SK-N-SH treated with all-trans-retinoic acid at 6 μM for 48 hours (cell line): ENCODE measurements around the gene SLX4IP.

Source experiments
- ATAC-seq: fragments of 200-7000 bp; cut with Tn5 transposase; 3 replicates; pipeline ENCODE4 v1.9.1; 2020; ENCODE audit warnings: mild to moderate bottlenecking, moderate library complexity
- BACH2 ChIP-seq: fragments of 250-450 bp; sonication (Bioruptor Pico); IDR thresholded peaks from 2 replicates; pipeline ENCODE4 v1.9.0; 2021; ENCODE audit warnings: mild to moderate bottlenecking, borderline replicate concordance
- ESRRG ChIP-seq: fragments of 250-450 bp; sonication (Bioruptor Pico); IDR thresholded peaks from 2 replicates; pipeline ENCODE4 v1.6.1; 2021; ENCODE audit warnings: mild to moderate bottlenecking
- GLIS3 ChIP-seq: fragments of 250-450 bp; sonication (Bioruptor Pico); IDR thresholded peaks from 2 replicates; pipeline ENCODE4 v1.5.0; 2020; ENCODE audit warnings: mild to moderate bottlenecking, moderate library complexity
- ISL1 ChIP-seq: fragments of 250-450 bp; sonication (Bioruptor Pico); IDR thresholded peaks from 2 replicates; pipeline ENCODE4 v2.1.2; 2022; ENCODE audit warnings: mild to moderate bottlenecking, moderate library complexity
- OSR1 ChIP-seq: fragments of 250-450 bp; sonication (Bioruptor Pico); IDR thresholded peaks from 2 replicates; pipeline ENCODE4 v1.8.0; 2022; ENCODE audit warnings: moderate library complexity, mild to moderate bottlenecking, inconsistent platforms
- PPARA ChIP-seq: fragments of 250-450 bp; sonication (Bioruptor Pico); IDR thresholded peaks from 2 replicates; pipeline ENCODE4 v1.5.0; 2020; ENCODE audit warnings: mild to moderate bottlenecking, borderline replicate concordance
- TCF4 ChIP-seq: fragments of 250-450 bp; sonication (Bioruptor Pico); IDR thresholded peaks from 2 replicates; pipeline ENCODE4 v1.8.0; 2021; ENCODE audit warnings: mild to moderate bottlenecking, moderate library complexity, borderline replicate concordance
- TOX ChIP-seq: fragments of 250-450 bp; sonication (Bioruptor Pico); IDR thresholded peaks from 2 replicates; pipeline ENCODE4 v1.8.0; 2021; ENCODE audit warnings: mild to moderate bottlenecking, moderate library complexity, borderline replicate concordance
- ZC3H10 ChIP-seq: fragments of 250-450 bp; sonication (Bioruptor Pico); IDR thresholded peaks from 2 replicates; pipeline ENCODE4 v1.5.1; 2021; ENCODE audit warnings: mild to moderate bottlenecking, moderate library complexity
- ZFP3 ChIP-seq: fragments of 250-450 bp; sonication (Bioruptor Pico); IDR thresholded peaks from 2 replicates; pipeline ENCODE4 v1.5.0; 2020; ENCODE audit warnings: mild to moderate bottlenecking, moderate library complexity
- ZFP30 ChIP-seq: fragments of 450-650 bp; formaldehyde crosslinking; IDR thresholded peaks from 2 replicates; pipeline ENCODE4 v1.5.0; 2022; ENCODE audit warnings: mild to moderate bottlenecking, moderate library complexity
- ZNF565 ChIP-seq: fragments of 450-650 bp; formaldehyde crosslinking; conservative IDR thresholded peaks from 2 replicates; pipeline ENCODE4 v1.5.0; 2020; ENCODE audit warnings: low read depth, mild to moderate bottlenecking, moderate library complexity
- ZNF70 ChIP-seq: fragments of 450-650 bp; formaldehyde crosslinking; IDR thresholded peaks from 2 replicates; pipeline ENCODE4 v1.5.0; 2020; ENCODE audit warnings: mild to moderate bottlenecking, moderate library complexity
- ZNF8 ChIP-seq: fragments of 450-650 bp; formaldehyde crosslinking; IDR thresholded peaks from 2 replicates; pipeline ENCODE4 v1.5.0; 2020; ENCODE audit warnings: mild to moderate bottlenecking, moderate library complexity
- TF ChIP-seq, protein P1 (sequence below): fragments of 250-450 bp; sonication (Bioruptor Pico); IDR thresholded peaks from 2 replicates; pipeline ENCODE4 v1.5.1; 2021; ENCODE audit warnings: mild to moderate bottlenecking, moderate library complexity
- TF ChIP-seq, protein P2 (sequence below): fragments of 250-450 bp; sonication (Bioruptor Pico); IDR thresholded peaks from 2 replicates; pipeline ENCODE4 v1.8.0; 2020; ENCODE audit warnings: mild to moderate bottlenecking, moderate library complexity, borderline replicate concordance
- TF ChIP-seq, protein P3 (sequence below): fragments of 250-450 bp; sonication (Bioruptor Pico); IDR thresholded peaks from 2 replicates; pipeline ENCODE4 v1.8.0; 2021; ENCODE audit warnings: low read depth, mild to moderate bottlenecking, moderate library complexity, borderline replicate concordance
- TF ChIP-seq, protein P4 (sequence below): fragments of 250-450 bp; sonication (Bioruptor Pico); IDR thresholded peaks from 2 replicates; pipeline ENCODE4 v1.5.0; 2020; ENCODE audit warnings: mild to moderate bottlenecking, moderate library complexity
- TF ChIP-seq, protein P5 (sequence below): fragments of 250-450 bp; sonication (Bioruptor Pico); IDR thresholded peaks from 2 replicates; pipeline ENCODE4 v1.5.1; 2020; ENCODE audit warnings: low read depth, mild to moderate bottlenecking, moderate library complexity

SLX4IP gene

DNA sequence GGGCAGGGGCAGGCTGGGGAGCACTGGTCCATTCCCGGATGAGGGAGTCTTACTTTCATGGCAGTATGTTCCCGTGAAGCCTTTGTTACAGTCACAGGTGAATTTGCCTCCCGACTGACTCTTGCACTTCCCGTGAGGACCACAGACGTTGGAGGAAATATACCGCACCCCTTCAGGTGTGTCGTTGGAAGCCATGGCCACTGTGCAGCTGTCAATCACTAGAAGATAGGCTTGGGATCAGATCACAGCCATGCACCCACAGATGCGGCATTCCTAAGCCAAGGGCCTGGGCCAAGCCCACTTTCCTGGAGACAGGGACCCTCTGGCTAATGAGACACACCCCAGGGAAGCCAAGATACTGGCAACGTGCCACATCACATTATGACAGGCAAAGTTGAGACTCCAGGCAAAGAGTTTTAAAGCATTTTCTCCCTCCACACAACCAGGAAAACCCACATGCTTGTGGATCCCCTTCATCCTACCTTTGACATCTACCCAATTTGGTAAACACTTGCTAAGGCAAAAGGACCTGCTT is 211.8 kb downstream of the SLX4IP start:
- TF ChIP-seq ISL1 (CRISPR knock-in tag) = no peak
- no peak for TF ChIP-seq ZC3H10 (CRISPR knock-in tag)
- ATAC-seq = no peak

DNA sequence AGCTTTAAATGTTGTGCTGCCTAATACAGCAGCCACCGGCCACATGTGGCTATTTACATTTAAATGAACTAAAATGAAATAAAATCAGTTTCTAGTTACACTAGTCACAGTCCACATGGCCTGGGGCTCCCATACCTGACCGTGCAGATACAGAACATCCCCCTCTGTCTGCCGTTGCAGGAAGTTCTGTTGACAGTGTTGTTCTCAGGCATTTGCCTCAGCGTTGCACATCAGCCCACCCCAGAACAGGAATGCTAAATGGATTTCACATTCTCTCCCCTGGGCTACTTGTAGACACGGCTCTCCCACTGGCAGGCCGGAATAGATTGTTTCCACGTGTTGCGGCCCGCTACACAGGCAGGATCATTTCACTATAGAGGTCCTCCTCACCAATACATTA is 212.4 kb downstream of the SLX4IP start:
- TF ChIP-seq ZNF70 (CRISPR knock-in tag) (no peak), ISL1 (CRISPR knock-in tag) (no peak), ZNF8 (CRISPR knock-in tag) (no peak), BACH2 (CRISPR knock-in tag) (no peak), TOX (CRISPR knock-in tag) (no peak), GLIS3 (CRISPR knock-in tag) (no peak), ZFP3 (no peak), ZFP30 (no peak), OSR1 (CRISPR knock-in tag) (no peak), ESRRG (CRISPR knock-in tag) (no peak), TCF4 (CRISPR knock-in tag) (no peak)
- TF ChIP-seq, protein P1, sequence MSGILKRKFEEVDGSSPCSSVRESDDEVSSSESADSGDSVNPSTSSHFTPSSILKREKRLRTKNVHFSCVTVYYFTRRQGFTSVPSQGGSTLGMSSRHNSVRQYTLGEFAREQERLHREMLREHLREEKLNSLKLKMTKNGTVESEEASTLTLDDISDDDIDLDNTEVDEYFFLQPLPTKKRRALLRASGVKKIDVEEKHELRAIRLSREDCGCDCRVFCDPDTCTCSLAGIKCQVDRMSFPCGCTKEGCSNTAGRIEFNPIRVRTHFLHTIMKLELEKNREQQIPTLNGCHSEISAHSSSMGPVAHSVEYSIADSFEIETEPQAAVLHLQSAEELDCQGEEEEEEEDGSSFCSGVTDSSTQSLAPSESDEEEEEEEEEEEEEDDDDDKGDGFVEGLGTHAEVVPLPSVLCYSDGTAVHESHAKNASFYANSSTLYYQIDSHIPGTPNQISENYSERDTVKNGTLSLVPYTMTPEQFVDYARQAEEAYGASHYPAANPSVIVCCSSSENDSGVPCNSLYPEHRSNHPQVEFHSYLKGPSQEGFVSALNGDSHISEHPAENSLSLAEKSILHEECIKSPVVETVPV (CRISPR knock-in tag) = no peak
- TF ChIP-seq, protein P2, sequence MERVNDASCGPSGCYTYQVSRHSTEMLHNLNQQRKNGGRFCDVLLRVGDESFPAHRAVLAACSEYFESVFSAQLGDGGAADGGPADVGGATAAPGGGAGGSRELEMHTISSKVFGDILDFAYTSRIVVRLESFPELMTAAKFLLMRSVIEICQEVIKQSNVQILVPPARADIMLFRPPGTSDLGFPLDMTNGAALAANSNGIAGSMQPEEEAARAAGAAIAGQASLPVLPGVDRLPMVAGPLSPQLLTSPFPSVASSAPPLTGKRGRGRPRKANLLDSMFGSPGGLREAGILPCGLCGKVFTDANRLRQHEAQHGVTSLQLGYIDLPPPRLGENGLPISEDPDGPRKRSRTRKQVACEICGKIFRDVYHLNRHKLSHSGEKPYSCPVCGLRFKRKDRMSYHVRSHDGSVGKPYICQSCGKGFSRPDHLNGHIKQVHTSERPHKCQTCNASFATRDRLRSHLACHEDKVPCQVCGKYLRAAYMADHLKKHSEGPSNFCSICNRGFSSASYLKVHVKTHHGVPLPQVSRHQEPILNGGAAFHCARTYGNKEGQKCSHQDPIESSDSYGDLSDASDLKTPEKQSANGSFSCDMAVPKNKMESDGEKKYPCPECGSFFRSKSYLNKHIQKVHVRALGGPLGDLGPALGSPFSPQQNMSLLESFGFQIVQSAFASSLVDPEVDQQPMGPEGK (CRISPR knock-in tag) = no peak
- TF ChIP-seq, protein P3, sequence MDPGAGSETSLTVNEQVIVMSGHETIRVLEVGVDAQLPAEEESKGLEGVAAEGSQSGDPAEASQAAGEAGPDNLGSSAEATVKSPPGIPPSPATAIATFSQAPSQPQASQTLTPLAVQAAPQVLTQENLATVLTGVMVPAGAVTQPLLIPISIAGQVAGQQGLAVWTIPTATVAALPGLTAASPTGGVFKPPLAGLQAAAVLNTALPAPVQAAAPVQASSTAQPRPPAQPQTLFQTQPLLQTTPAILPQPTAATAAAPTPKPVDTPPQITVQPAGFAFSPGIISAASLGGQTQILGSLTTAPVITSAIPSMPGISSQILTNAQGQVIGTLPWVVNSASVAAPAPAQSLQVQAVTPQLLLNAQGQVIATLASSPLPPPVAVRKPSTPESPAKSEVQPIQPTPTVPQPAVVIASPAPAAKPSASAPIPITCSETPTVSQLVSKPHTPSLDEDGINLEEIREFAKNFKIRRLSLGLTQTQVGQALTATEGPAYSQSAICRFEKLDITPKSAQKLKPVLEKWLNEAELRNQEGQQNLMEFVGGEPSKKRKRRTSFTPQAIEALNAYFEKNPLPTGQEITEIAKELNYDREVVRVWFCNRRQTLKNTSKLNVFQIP (CRISPR knock-in tag) = no peak
- TF ChIP-seq, all 23 proteins: peak for 0
- peak; percentile 64 for ATAC-seq

DNA sequence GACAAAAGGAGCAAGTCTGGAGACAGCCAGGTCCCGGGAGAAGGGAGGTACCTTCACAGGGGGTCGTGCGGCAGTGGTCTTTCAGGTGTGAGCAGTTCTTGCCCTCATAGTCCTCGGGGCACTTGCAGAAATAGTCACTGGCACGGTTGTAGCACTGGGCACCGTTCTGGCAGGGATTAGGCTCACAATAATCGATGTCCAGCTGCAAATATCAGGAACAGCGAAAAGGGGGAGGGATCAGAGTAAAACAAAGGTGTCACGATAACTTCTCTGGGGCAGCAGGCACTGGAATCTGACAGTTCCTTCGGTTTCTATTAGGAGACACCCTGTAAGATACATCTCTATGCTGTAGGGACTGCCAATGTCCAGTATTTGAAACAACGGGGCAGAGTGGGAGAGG is 212.8 kb downstream of the SLX4IP start:
- no peak for TF ChIP-seq TOX (CRISPR knock-in tag)
- TF ChIP-seq, protein P4, sequence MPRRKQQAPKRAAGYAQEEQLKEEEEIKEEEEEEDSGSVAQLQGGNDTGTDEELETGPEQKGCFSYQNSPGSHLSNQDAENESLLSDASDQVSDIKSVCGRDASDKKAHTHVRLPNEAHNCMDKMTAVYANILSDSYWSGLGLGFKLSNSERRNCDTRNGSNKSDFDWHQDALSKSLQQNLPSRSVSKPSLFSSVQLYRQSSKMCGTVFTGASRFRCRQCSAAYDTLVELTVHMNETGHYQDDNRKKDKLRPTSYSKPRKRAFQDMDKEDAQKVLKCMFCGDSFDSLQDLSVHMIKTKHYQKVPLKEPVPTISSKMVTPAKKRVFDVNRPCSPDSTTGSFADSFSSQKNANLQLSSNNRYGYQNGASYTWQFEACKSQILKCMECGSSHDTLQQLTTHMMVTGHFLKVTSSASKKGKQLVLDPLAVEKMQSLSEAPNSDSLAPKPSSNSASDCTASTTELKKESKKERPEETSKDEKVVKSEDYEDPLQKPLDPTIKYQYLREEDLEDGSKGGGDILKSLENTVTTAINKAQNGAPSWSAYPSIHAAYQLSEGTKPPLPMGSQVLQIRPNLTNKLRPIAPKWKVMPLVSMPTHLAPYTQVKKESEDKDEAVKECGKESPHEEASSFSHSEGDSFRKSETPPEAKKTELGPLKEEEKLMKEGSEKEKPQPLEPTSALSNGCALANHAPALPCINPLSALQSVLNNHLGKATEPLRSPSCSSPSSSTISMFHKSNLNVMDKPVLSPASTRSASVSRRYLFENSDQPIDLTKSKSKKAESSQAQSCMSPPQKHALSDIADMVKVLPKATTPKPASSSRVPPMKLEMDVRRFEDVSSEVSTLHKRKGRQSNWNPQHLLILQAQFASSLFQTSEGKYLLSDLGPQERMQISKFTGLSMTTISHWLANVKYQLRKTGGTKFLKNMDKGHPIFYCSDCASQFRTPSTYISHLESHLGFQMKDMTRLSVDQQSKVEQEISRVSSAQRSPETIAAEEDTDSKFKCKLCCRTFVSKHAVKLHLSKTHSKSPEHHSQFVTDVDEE = no peak
- TF ChIP-seq, protein P5, sequence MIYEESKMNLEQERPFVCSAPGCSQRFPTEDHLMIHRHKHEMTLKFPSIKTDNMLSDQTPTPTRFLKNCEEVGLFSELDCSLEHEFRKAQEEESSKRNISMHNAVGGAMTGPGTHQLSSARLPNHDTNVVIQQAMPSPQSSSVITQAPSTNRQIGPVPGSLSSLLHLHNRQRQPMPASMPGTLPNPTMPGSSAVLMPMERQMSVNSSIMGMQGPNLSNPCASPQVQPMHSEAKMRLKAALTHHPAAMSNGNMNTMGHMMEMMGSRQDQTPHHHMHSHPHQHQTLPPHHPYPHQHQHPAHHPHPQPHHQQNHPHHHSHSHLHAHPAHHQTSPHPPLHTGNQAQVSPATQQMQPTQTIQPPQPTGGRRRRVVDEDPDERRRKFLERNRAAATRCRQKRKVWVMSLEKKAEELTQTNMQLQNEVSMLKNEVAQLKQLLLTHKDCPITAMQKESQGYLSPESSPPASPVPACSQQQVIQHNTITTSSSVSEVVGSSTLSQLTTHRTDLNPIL (CRISPR knock-in tag) = no peak
- no peak for TF ChIP-seq ZNF565 (CRISPR knock-in tag)
- TF ChIP-seq, protein P3 (CRISPR knock-in tag) = no peak
- TF ChIP-seq ESRRG (CRISPR knock-in tag) = no peak
- no peak for TF ChIP-seq ZC3H10 (CRISPR knock-in tag)
- TF ChIP-seq GLIS3 (CRISPR knock-in tag) = no peak
- no peak for TF ChIP-seq ZFP3
- no peak for TF ChIP-seq OSR1 (CRISPR knock-in tag)
- no peak for TF ChIP-seq ZNF70 (CRISPR knock-in tag)
- TF ChIP-seq, protein P1 (CRISPR knock-in tag) = no peak
- TF ChIP-seq PPARA = no peak
- TF ChIP-seq, protein P2 (CRISPR knock-in tag) = no peak
- no peak for TF ChIP-seq BACH2 (CRISPR knock-in tag)
- no peak for ATAC-seq
